SHP77 (cell line): ENCODE measurements around the gene RUNX1.

Source experiments
- DNase-seq, 2 experiments: peaks; one replicate each; lab custom pipeline; 2025; lab: John Stamatoyannopoulos, UW

The RUNX1 gene

GRCh38 chr21:34880401-34880800, 168.7 kb downstream of the RUNX1 start:
- DNase-seq: no peak

GRCh38 chr21:34878940-34879339, 170.2 kb downstream of the RUNX1 start:
- DNase-seq: no peak

GRCh38 chr21:34878501-34878900, 170.6 kb downstream of the RUNX1 start:
- peak; percentile 70 to 77 for DNase-seq

GRCh38 chr21:34877485-34878128, 171.5 kb downstream of the RUNX1 start:
- DNase-seq: no peak

- no peak for DNase-seq
These were observed 173.3 kb downstream of the RUNX1 start for GRCh38 chr21:34875830-34876229.

- no peak for DNase-seq
These were observed 174.2 kb downstream of the RUNX1 start for GRCh38 chr21:34874684-34875513.

GRCh38 chr21:34871026-34871908, 177.8 kb downstream of the RUNX1 start:
- DNase-seq: no peak

- no peak for DNase-seq
These were observed 178.9 kb downstream of the RUNX1 start for GRCh38 chr21:34870246-34870645.

- DNase-seq: no peak
These were observed 179.6 kb downstream of the RUNX1 start for GRCh38 chr21:34869545-34869944.

GRCh38 chr21:34867785-34868184, 181.3 kb downstream of the RUNX1 start:
- DNase-seq: no peak

- peak in 1 of 2 experiments; percentile 36 for DNase-seq
These were observed 183.5 kb downstream of the RUNX1 start for GRCh38 chr21:34865400-34866241.

GRCh38 chr21:34864370-34865149, 184.5 kb downstream of the RUNX1 start:
- no peak for DNase-seq

GRCh38 chr21:34862951-34863350, 186.2 kb downstream of the RUNX1 start:
- DNase-seq: no peak

GRCh38 chr21:34861258-34861657, 187.8 kb downstream of the RUNX1 start:
- DNase-seq: no peak

- no peak for DNase-seq
These were observed 189.0 kb downstream of the RUNX1 start for GRCh38 chr21:34859976-34860653.

- no peak for DNase-seq
These were observed 190.5 kb downstream of the RUNX1 start for GRCh38 chr21:34858559-34858958.

GRCh38 chr21:34857874-34858273, 191.2 kb downstream of the RUNX1 start:
- DNase-seq: no peak

GRCh38 chr21:34857122-34857713, 191.9 kb downstream of the RUNX1 start:
- DNase-seq: no peak

GRCh38 chr21:34852448-34852847, 196.7 kb downstream of the RUNX1 start:
- DNase-seq: no peak
